ENCODE measurements around the gene TACC2.

The TACC2 gene

GRCh38 chr10:122294511-122295450, 305.8 kb downstream of the TACC2 start:
- no peak for DNase-seq (ENCODE audit: low read depth, low spot score)

DNA sequence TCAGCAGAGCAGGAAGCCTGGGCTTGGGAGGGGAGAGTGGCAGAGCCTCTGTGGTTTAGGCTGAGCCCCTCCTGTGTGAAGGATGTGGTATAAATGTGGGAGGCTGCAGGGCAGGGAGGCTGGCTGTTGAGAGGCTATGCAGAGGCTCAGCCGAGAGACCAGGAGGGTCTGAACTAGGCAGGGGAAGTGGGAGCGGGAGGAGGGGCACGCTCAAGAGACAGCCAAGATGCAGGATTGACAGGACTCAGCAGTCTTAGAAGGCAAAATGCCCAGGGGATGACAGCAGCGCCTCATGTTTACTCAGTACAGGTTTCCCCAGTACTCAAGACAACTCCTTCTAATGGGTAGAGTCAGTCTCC, 306.5 kb downstream of the TACC2 start:
- no peak for DNase-seq (ENCODE audit: low read depth, low spot score)

GRCh38 chr10:122296363-122297120, 307.6 kb downstream of the TACC2 start:
- DNase-seq (ENCODE audit: low read depth, low spot score): no peak

- DNase-seq (ENCODE audit: low read depth, low spot score): no peak
Observed at GRCh38 chr10:122297583-122297982, 308.6 kb downstream of the TACC2 start.

DNA sequence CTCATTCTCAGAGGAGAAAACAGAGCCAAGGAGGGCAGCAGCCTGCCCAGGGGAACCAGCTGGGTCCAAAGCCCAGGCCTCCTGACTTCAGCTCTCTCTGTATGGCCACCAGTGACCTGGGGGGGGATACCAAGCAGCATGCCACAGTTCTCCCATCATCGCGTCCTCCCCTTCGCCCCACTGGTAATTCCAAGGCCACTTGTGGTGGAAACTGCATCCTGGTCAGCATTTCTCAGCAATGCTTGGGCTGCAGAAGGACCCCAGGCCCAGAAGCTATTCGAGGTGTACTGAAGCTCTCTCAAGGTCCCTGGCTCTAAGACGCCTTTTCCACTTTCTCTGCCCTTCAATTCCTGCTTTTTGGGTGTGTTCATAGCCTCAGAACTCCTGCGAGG, 309.2 kb downstream of the TACC2 start:
- DNase-seq (ENCODE audit: low read depth, low spot score): no peak

GRCh38 chr10:122298598-122299301, 309.8 kb downstream of the TACC2 start:
- DNase-seq (ENCODE audit: low read depth, low spot score): peak; percentile 29

DNA sequence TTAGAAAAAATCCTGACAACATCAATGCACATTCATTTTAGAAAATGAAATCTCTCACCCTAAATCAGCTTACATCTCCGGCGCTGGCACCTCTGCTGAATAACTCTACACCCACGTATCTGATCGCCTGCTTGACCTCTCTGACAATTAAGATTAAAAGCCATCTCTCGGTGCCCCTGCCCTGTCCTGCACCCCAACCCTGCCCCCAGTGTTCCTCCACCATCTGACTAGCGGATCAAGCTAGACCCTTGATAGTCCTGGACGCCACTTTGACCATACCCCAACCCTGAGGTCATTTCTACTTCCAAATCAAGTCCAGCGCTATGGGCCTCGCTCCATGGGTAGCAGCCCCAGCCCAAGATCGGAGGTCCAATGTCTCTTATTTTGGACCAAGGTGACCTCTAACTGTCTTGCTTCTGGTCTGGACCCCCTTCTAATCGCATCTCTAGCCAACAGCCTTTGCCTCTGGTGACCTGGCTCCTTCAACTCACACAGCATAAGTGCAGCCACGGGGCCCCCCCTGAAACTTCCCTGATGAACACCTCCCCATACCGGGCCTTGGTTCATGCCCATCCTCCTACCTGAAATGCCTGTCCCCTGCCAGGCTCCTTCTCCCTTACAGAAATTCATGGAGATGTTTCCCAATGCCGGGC, 310.6 kb downstream of the TACC2 start:
- DNase-seq (ENCODE audit: low read depth, low spot score): no peak

- no peak for DNase-seq (ENCODE audit: low read depth, low spot score)
Observed at GRCh38 chr10:122301055-122301810, 312.3 kb downstream of the TACC2 start.

- no peak for DNase-seq (ENCODE audit: low read depth, low spot score)
Observed at GRCh38 chr10:122301811-122302115, 312.8 kb downstream of the TACC2 start.

DNA sequence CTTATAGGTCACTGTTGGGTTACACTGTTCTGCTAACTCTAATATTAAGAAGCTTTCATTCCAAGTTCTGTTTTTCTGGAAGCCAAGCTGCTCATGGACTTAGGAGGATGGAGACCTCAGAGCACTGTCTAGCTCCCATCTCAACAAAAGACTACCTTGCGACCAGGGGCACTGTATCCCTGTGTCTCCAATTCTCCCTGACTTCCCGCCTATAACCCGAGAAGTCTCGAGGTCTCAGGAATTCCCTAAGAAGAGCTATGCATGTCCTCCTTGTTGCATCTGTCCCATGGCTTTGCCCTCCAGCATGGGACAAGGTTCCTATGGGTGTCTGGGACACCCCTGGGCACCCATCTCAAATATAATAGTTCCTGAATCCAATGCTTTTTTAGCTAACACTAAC, 313.4 kb downstream of the TACC2 start:
- no peak for DNase-seq (ENCODE audit: low read depth, low spot score)

- no peak for DNase-seq (ENCODE audit: low read depth, low spot score)
Observed at GRCh38 chr10:122303271-122304053, 314.5 kb downstream of the TACC2 start.
